GF-D8 (cell line): Measurements from ENCODE around the gene ACTN4.
"Not testable (repeated sequence)": the region's sequence is repeated elsewhere in the genome, so short reads cannot be mapped to it uniquely, and the experiment has no call there.

Source experiments
- DNase-seq: peaks from one replicate; lab custom pipeline; 2025; lab: John Stamatoyannopoulos, UW

Gene ACTN4

DNA sequence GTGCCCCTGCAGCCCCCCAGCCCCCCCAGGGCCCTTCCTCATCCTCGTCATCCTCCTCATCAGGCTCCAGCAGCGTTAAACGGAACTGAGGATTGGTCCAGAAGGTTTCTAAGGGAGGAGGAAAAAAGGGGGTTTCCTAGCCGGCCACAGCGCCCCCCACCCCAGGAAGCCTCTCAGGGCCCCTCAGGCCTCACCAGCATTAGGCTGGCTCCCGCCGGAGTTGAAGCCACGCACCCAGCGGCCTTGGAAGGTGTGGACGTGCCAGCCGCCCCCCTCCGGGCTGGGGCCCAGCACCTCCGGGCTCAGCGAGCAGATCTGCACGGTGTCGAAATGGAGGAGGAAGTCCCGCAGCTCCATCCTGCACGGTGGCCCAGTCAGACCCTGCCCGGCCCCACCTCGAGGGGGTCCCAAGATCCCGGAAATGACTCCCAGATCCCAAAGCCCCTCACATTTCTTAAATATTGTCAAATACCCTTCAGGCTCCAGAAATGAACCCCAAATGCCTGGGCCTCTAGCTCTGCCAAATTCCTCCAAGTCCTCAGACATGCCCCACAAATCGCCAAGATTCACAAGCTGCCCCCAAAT is 89.9 kb downstream of the ACTN4 start:
- no peak for DNase-seq

DNA sequence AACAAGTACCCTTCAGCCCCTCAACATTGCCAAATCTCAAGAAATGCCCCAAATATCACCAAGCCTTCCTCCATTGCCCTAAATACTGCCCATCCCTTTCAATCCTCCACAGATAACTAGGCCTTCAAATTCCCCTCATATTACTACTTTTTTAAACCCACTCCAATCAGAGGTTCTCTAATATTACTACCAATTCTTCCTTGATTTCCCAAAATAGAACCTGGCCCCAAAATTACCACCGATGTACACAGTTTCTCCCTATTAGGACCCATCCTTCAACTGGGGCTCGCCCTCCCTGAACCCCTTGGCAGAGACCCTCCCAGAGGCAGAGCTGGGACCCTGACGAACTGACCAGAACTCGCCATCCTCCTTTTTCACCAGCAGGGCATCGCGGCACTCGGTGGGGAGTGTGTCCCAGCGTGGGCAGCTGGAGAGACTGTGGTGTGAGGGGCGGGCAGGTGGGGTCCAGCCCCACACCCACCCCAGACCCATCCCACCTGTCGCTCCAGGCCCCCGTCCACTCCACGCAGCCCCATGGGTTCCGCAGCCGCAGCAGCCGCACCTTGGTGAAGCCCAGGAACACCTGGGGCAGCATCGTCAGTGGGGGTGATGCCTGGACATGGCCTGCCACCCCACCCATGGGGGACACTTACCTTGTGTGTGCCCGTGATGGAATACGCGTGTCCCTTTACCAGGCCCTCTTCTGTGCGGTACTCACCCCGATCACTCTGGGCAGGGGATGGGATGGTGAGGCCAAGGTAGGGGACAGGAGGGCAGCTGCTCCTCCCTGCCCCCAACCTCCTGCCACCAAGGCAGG is 90.7 kb downstream of the ACTN4 start:
- DNase-seq = no peak

DNA sequence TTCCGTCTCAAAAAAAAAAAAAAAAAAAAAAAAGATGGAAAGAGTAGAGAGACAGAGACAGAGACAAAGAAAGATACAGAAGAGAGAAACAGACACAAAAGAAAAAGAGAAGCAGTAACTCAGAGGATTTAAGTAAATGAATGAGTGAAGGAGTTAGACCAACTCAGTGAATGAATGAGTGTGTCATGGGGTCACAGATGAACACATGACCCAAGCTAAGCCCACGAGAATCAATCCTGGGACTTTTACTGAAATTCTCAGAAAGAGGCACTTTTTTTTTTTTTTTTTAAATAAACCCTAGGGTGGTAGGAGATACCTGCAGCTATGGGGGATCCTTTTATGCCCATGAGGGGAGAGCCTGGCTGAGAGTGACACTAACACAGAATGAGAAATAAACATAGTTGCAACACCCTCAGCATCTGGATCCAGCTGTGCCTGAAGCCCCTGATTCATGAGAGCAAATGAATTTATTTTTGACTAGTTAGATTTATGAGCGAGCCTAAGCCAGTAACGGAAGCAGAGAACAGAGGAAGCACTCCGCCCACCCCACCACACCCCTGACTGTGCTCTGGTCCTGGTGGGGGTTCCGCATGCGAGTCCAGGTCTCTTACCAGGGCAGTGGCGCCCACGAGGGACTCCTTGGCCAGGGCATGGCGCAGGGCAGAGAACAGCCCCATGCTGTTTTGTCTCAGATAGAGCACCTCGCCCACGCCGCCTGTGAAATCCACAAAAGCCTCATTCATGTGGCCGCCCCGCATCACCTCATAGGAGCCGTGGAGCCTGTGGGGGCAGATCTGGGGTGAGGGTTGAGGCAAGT is 92.2 kb downstream of the ACTN4 start:
- DNase-seq = no peak

DNA sequence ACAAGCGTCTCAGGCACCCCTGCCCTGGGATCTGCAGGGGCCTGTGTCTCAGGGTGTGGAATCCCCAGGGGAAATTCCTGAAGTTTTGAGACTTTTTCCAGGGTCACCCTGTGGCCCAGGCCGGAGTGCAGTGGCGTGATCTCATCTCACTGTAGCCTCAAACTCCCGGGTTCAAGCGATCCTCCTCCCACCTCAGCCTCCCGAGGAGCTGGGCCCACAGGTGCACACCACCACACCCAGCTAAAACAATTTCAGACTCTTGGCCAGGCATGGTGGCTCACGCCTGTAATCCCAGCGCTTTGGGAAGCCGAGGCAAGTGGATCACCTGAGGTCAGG is 92.8 kb downstream of the ACTN4 start:
- DNase-seq = no peak

DNA sequence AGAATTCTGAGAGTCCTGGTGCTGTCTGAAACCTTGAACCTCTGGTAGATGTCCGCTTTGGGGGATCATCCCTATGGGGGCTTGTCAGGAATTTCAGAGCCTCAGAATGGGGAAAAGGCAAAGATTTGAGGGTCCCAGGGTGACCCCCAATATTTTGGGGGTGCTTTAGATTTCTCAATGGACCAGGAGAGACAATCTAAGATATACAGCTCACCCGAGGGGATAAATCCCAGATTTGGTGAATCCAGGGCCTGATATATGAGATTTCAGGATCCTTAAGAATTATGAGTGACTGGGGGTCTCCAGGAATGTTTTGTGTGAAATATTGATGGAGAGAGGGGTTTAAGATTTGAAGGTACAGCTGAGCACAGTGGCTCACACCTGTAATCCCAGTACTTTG is 93.5 kb downstream of the ACTN4 start:
- DNase-seq = no peak

DNA sequence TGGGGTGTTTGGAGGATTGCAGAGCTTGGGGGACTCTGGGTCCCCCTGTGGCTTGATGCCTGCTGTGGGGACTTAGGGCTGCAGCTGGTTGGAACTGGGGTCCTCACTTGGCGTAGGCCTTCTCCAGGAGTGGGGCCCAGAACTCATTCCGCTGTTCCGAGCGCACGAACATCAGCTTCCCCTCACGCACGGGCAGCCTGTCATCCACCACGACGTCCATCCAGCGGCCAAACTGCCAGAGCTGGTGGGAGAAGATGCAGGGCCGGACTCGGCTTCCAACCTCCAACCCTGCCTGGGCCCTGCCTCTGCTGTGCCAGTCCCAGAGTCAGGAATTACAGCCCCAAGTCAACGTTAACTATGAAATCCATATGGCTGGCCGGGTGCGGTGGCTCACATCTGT is 94.2 kb downstream of the ACTN4 start:
- no peak for DNase-seq

DNA sequence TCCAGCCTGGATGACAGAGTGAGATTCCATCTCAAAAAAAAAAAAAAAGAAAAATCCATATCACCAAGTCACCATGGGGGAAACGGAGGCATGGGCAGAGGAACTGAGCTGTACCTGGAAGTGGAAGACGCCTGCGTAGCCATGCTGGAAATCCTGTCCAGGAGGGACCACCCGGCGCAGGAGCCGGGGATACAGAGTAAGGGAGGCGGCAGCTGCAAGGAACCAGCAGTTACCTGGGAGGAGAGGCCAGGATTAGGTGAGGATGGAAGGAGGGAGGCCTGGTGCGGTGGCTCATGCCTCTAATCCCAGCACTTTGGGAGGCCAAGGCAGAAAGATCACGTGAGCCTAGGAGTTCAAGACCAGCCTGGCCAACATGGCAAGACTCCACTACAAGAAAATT is 94.8 kb downstream of the ACTN4 start:
- no peak for DNase-seq

DNA sequence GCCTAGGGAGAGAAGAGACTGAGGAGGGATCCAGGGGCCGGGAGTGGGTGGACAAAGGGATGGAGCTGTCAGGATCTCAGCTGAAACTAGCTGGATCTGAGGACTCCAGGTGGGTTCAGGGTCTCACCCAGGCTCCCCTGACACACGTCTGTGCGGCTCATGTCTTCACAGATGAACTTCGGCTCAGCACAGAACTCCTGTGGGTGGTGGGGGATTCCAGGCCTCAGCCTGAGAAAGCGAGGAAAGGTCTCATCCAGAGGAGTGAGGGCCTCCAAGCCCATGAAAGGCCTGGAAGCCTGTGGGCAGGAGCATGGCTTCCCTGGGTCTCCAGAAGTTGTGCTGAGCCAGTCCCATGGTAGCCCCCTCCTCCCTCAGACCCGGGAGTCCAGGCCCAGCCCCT is 95.5 kb downstream of the ACTN4 start:
- no peak for DNase-seq

DNA sequence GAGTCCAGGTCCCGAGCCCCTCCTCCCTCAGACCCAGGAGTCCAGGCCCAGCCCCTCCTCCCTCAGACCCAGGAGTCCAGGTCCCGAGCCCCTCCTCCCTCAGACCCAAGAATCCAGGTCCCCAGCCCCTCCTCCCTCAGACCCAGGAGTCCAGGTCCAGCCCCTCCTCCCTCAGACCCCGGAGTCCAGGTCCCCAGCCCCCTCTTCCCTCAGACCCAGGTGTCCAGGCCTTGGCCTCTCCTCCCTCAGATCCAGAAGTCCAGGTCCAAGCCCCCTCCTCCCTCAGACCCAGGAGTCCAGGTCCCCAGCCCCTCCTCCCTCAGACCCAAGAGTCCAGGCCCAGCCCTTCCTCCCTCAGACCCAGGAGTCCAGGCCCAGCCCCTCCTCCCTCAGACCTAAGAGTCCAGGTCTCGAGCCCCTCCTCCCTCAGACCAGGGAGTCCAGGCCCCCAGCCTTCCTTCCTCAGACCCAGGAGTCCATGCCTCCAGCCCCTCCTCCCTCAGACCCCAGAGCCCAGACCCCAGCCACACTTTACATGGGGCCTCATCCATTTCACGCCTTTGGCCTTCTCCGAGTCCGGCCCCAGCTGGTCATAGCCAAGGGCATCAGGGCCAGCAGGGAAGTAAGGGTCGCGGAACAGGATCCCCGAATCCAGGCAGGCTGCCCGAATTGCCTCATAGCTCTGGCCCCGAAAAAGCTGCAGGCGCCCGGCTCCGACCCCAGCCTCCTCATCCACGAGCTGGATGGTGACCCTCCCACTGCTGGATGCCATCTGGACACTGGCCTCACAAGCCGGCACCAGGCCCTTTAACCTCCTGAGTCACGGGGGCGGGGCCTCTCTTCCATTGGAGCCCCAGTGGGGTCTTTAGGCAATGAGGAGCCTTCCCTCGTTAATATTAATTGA is 96.2 kb downstream of the ACTN4 start:
- no peak for DNase-seq

DNA sequence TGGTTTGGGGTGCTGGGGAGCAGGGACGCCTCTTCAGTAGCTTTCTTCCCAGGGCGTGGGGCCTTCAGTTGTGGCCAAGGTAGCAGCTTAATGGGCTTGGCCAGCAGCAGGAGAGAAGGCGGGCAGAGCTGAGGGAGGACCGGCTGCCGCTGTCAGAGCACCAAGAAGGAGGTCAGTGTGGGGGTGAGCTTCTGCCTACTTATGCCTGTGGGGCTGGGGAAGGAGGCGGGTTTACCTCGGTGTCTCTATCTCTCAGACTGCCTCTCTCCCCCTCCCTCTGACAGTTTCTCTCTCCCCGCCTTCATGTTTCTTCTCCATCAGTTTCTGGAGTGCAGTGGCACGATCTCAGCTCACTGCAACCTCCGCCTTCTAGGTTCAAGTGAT is 96.8 kb downstream of the ACTN4 start, which contains the start of gene CAPN12:
TSS of gene CAPN12 (minus strand) at position 177 of the 384 bp plus-strand sequence. CDS start 309 bp downstream, outside the sequence.
- DNase-seq = no peak

DNA sequence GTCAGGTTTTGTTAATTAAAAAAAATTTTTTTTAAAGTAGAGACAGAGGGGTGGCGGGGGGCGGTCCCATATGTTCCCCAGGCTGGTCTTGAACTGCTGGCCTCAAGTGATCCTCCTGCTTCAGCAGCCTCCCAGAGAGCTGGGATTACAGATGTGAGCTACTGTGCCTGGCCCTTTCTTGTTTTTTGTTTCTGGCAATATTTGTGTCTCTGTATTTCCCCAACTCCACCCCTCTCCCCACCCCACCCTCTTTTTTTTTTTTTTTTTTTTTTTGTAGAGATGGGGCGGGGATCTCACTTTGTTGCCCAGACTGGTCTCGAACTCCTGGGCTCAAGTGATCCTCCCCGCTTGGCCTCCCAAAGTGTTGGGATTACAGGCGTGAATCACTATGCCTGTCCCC is 97.4 kb downstream of the ACTN4 start:
- no peak for DNase-seq

DNA sequence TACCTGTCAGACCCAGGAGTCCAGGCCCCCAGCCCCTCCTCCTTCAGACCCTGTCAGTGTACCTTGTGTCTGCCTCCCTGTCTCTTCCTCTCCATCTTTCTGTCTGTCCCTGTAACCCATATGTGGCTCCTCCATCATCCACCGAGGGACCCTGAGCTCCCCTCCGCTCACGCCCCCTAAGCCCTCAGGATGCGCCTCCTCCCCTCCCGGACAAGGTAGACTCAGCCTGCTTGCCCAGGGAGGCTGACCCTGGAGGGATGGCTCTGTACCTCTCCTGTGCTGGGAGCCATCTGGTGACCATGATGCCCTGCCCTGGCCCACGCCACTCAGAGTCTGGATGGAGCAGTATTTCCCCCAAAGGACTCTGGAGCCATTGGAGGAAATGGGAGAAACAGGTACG is 97.9 kb downstream of the ACTN4 start:
- DNase-seq = no peak

DNA sequence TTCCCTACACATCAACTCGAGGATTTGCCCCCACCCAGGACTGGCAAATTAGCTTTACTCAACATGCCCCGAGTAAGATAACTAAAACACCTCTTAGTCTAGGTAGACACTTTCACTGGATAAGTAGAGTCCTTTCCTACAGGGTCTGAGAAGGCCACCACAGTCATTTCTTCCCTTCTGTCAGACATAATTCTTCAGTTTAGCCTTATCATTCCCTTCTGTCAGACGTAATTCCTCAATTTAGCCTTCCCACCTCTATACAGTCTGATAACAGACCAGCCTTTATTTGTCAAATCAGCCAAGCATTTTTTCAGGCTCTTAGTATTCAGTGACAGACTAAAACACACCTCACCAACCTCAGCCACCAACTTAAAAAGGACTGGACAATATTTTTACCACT is 106.3 kb downstream of the ACTN4 start:
- DNase-seq = not testable (repeated sequence)

DNA sequence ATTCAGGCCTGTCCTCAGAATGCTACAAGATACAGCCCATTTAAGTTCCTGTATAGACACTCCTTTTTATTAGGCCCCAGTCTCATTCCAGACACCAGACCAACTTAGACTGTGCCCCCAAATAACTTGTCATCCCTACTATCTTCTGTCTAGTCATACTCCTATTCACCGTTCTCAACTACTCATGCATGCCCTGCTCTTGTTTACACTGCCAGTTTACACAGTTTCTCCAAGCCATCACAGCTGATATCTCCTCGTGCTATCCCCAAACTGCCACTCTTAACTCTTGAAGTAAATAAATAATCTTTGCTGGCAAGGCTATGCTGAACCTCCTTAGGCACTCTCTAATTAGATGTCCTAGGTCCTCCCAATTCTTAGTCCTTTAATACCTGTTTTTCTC is 106.7 kb downstream of the ACTN4 start:
- not testable (repeated sequence) for DNase-seq

DNA sequence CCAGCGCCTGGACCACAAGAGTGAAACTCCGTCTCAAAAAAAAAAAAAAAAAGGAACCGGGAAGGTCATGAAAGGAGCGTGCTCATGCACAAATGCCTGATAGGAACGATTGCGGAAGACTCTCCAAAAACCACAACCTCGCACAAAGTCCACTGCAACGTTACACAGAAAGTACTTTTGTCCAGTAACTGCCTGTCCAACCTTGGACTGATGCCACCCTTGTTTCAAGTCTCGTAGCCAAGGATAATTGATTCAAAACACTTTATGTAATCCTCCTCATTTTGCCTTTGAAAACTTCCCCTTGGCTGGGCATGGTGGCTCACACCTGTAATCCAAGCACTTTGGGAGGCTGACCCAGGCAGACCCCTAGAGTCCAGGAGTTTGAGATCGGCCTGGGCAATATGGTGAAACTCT is 112.1 kb downstream of the ACTN4 start:
- DNase-seq = no peak

DNA sequence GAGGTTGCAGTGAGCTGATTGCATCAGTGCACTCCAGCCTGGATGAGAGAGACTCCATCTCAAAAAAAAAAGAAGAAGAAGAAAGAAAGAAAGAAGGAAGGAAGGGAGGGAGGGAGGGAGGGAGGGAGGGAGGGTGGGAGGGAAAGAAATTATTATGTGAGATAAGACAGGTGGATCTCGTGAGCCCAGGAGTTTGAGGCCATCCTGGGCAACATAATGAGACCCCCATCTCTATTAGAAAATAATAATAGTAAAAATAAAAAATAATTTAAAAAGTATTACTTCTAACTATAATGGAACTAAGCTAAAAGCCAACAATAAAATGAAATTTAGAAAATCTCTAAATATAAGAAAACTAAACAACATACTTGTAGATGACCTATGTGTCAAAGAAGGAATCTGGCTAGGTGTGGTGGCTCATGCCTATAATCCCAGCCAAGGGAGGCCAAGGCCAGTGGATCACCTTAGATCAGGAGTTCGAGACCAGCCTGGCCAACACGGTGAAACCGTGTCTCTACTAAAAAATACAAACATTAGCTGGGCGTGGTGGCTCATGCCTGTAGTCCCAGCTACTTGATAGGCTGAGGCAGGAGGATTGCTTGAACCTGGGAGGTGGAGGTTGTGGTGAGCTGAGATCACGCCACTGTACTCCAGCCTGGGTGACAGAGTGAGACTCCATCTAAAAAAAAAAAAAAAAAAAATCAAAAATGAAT is 113.5 kb downstream of the ACTN4 start:
- not testable (repeated sequence) for DNase-seq

DNA sequence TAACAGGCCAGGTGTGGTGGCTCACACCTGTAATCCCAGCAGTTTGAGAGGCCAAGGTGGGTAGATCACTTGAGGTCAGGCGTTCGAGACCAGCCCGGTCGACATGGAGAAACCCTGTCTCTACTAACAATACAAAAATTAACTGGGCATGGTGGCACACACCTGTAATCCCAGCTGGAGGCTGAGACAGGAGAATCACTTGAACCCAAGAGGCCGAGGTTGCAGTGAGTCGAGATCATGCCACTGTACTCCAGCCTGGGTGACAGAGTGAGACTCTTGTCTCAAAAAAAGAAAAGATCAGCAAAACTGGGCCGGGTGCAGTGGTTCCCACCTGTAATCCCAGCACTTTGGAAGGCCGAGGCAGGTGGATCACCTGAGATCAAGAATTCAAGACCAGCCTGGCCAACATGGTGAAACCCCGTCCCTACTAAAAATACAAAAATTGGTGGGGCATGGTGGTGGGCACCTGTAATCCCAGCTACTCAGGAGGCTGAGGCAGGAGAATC is 114.5 kb downstream of the ACTN4 start:
- not testable (repeated sequence) for DNase-seq

DNA sequence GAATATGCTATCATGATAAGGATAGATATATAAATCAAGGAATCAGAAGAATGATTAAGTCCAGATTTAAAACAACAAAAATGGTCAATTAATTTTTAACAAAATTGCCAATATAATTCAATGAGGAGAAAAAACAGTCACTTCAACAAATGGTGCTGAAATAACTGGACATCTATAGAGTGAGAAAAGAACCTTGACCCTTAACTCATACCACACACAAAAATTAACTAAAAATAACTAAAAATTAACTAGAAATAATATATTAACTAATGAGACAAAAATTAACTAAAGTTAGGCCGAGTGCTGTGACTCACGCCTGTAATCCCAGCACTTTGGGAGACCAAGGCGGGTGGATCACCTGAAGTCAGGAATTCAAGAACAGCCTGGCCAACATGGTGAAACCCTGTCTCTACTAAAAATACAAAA is 116.4 kb downstream of the ACTN4 start:
- no peak for DNase-seq

DNA sequence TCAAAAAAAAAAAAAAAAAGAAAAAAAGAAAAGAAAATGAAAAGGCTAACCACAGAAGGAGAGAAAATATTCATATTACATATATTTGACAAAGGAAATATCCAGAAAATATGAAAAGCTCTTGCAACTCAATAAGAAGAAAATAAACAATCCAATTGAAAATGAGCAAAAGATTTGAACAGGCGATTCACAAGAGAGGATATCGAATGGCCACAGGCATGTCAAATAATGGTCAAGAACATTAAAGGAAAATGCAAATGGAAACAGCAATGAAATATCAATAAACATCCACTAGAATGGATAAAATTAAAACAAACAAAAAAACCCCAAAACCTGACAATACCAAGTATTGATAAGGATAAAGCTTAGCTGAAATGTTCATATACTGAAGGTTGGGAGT is 117.8 kb downstream of the ACTN4 start:
- no peak for DNase-seq

DNA sequence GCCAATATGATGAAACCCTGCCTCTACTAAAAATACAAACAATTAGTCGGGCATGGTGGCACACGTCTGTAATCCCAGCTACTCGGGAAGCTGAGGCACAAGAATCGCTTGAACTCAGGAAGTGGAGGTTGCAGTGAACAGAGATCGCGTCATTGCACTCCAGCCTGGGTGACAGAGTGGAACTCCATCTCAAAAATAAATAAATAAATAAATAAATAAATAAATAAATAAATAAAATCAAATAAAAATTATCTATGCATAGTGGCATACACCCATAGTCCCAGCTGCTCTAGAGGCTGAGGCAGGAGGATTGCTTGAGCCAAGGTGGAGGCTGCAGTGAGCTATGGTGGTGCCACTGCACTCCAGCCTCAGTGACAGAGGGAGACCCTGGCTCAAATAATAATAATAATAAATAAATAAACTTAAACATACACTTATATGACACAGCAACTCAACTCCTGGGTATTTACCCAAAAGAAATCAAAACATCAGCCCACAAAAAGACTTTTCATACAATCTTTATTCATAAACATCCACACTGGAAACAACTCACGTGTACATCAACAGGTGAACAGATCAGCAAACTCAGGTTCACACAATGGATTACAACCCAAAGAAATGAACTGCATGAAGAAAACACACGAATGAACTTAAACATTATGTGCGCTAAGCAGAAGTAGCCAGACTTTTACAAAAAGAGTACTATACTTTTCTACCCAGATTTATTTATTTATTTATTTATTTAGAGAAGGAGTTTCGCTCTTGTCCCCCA is 119.0 kb downstream of the ACTN4 start:
- no peak for DNase-seq
